Sigmoid colon (tissue), 4 donors: ENCODE results near the gene PPDPF.

ENCODE experiments used
- EP300 ChIP-seq, 4 donors: sonication (generic); formaldehyde crosslinking; IDR thresholded peaks; one replicate each; pipeline ENCODE4 v1.6.1; 2017; ENCODE audit warnings: antibody characterized with exemption in 4 of 4
- POLR2A ChIP-seq, 2 donors: fragments of 450-650 bp; IDR thresholded peaks; one replicate each; pipeline ENCODE4 v1.6.1; 2016; ENCODE audit warnings: antibody characterized with exemption in 2 of 2, mild to moderate bottlenecking in 2 of 2, moderate library complexity in 2 of 2
- POLR2AphosphoS5 ChIP-seq, 4 donors: sonication (generic); formaldehyde crosslinking; IDR thresholded peaks; one replicate each; pipeline ENCODE4 v1.6.1; 2017; ENCODE audit warnings: antibody characterized with exemption in 4 of 4
- TF ChIP-seq, protein P1 (sequence below), 4 experiments: fragments of 450-650 bp in 3 of 4; fragments of 200-600 bp in 1 of 4; IDR thresholded peaks; one replicate each; pipeline ENCODE4 v1.5.1; 2016 to 2019; ENCODE audit warnings: antibody characterized with exemption in 4 of 4, mild to moderate bottlenecking in 3 of 4, moderate library complexity in 2 of 4

DNA sequence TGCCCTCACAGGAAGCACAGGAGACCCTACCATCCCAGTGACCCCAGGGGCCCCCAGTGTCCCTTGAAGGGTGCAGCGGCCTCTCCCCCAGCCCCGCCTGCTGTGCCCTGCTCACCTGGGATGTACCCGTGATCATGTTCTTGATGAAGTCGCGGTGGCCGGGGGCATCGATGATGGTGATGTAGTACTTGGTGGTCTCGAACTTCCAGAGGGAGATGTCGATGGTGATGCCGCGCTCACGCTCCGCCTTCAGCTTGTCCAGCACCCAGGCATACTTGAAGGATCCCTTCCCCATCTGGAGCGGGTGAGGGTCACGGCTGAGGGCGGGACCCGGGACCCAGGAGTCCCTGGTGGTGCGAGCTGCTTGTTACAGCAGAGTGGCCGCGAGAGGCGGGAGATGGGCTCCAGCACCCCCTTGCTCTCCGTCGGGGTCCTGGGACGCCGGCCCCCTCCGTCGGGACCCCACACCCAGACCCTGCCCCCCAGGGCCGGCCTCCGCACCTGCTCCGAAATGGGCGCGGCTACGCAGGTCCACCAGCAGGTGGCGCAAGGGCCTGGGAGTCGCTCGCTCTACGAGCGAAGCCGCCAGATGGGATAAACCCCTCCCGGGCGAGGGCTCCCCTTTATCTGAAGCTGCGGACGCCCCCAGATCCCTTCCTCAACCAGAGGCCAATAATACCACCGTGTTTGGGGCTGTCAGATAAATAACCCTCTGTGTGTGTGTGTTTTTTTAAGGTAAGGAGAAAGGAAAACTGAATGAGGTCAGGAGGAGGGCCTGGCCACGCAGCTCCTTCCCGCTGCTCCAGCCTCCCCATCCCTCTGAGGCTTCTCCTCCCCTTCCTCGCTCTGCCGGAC lies 24.6 kb upstream of the PPDPF start:
- no peak for TF ChIP-seq POLR2A (IDR thresholded peaks at IDR 0.05)
- TF ChIP-seq, protein P1, sequence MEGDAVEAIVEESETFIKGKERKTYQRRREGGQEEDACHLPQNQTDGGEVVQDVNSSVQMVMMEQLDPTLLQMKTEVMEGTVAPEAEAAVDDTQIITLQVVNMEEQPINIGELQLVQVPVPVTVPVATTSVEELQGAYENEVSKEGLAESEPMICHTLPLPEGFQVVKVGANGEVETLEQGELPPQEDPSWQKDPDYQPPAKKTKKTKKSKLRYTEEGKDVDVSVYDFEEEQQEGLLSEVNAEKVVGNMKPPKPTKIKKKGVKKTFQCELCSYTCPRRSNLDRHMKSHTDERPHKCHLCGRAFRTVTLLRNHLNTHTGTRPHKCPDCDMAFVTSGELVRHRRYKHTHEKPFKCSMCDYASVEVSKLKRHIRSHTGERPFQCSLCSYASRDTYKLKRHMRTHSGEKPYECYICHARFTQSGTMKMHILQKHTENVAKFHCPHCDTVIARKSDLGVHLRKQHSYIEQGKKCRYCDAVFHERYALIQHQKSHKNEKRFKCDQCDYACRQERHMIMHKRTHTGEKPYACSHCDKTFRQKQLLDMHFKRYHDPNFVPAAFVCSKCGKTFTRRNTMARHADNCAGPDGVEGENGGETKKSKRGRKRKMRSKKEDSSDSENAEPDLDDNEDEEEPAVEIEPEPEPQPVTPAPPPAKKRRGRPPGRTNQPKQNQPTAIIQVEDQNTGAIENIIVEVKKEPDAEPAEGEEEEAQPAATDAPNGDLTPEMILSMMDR (IDR thresholded peaks at IDR 0.05): peak; percentile 58 to 96 (median 81)
- no peak for TF ChIP-seq POLR2AphosphoS5 (IDR thresholded peaks at IDR 0.05)
- TF ChIP-seq EP300 (IDR thresholded peaks at IDR 0.05): no peak
